Activated CD4-positive, alpha-beta T cell treated with anti-CD3 and anti-CD28 coated beads, Interleukin-2, Interleukin-4, amounts not matched to agents 100 ng/mL and 50 ng/mL, durations not matched to agents 16 hours and 8 hours (primary cell): Measurements from ENCODE around the gene RPL29.
A peak's percentile ranks its signal among the peaks of the same experiment; 100 is the strongest.
"Not testable (repeated sequence)": the region's sequence is repeated elsewhere in the genome, so short reads cannot be mapped to it uniquely, and the experiment has no call there.

Experiments
- DNase-seq: peaks from one replicate; pipeline ENCODE4 v3.0.0-alpha.2; 2020; ENCODE audit warnings: low spot score

RPL29 gene

GRCh38 chr3:51995346-51996163 lies at the start of gene RPL29:
Gene RPL29 (minus strand): TSS chr3:51995895. CDS start chr3:51995461, 434 bp downstream.
- DNase-seq: peak; percentile 95

- no peak for DNase-seq
Measured at GRCh38 chr3:52044869-52045619, 49.3 kb upstream of the RPL29 start.

DNA sequence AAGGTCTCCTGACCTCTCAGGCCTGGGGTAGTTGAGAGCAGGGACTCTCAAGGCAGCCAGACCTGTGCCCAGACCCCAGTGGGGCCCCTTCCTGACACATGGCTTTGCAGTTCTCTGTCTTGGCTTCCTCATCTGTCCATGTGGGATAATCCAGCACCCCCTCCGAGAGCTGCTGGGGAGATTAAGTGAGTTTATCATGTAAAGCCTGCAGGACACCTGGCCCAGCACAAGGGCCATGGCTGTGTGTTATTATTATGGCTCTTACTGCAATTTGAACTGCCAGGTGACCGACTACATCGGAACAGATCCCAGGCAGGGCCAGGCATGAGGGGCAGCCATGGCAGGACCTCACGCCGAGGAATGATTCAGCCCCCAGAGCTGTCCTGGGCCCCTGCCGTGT lies 48.1 kb upstream of the RPL29 start:
- DNase-seq: no peak

- not testable (repeated sequence) for DNase-seq
Measured at GRCh38 chr3:52043039-52043438, 47.3 kb upstream of the RPL29 start.

DNA sequence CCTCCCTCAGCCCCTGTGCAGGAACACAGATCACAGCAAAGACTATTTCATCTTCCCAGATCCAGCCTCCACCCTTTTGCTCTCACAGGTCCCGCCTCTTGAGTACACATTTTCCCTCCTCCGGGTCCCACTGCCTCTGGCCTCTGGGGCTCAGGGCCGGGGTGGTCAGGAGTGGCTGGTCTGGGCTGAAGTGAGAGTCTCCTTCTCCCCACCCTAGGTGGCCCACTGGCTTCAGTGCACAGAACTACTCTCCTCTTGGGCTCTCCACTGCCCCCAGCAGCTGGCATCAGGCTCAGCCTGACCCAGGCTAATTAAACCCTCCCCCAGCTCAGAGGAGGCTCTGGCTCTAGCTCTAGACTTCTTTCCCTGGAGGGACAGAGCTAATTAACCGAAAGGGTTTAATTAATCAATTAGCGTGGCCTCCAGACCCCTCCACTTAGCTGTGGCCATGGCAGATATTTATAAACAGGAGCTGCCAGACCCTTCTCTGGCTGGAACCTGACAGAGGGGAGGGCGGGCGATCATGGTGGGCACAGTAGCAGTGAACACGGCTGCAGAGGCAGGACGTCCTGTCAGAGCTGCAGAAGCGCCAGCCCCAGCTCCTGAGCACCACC lies 45.5 kb upstream of the RPL29 start:
- no peak for DNase-seq

DNA sequence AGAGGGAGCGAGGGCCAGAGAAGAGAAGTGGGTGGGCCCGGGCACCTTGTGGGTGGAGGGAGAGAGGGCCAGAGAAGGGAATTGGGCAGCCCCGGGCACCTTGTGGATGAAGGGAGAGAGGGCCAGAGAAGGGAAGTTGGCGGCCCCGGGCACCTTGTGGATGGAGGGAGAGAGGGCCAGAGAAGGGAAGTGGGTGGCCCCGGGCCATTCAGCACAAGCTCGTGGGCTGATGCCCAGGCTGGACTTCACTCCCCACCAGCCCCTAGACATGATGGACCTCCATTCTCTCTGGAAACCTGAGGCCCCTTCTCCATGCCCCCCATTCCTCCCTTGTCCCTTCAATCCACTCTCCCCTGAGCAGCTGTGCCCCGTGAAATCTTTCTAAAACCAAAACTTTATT lies 44.9 kb upstream of the RPL29 start:
- no peak for DNase-seq

DNA sequence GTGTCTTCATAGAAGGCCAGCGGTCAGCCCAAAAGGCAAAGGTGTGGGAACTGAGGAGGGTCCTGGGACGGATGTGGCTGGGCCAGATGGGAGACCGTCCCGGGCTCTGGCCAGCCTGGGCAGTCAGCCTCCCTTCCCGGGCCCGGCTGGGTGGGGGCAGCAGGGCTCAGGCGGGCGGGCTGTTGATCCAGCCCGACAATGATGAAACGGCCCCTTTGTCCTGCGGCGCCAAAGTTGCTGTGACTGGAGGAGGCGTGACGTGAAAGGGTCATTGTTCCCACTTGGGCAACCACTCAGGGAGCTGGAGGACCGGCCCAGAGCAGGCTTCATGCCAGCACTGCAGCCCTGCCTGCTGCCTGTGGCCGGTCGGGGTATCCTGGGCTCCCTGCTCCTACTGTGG lies 44.2 kb upstream of the RPL29 start:
- no peak for DNase-seq

- no peak for DNase-seq
Measured at GRCh38 chr3:52039426-52039825, 43.7 kb upstream of the RPL29 start.

GRCh38 chr3:52038227-52038626 lies 42.5 kb upstream of the RPL29 start:
- no peak for DNase-seq

DNA sequence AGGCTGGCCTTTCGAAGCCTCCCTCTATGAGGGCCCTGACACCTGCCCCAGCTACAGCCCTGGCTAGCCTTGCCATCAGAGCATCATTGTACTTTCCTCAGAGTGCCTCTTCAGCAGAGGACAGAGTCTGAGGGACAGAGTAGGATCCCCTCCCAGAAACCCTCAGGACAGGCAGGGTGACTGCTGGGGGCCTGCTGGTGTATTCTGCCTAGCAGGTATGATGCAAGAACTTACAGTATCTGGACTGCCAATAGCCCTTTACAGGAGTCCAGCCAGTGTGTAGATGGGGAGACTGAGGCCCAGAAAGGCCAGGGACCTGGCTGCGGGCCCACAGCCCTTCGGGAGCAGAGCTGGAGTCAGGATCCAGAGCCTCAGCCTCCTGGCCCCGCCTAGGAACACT lies 41.6 kb upstream of the RPL29 start:
- no peak for DNase-seq

DNA sequence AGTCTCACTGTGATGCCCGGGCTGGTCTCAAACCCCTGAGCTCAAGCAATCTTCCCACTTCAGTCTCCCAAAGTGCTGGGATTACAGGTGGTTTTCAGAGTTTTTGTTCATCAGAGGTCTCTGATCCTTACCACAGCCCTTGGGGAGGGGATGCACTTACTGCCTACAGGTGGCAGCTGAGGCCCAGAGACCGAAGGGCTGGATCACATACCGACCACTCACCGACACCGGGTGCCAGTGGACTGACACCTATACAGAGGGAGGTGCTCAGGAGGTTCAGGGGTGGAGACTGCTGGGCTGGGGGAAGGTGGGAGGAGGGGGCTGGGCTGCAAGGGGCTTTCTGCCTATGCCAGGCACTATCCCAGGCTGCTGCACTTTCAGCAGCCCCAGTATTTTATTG lies 41.1 kb upstream of the RPL29 start:
- DNase-seq: no peak

GRCh38 chr3:52036222-52036694 lies 40.6 kb upstream of the RPL29 start:
- DNase-seq: no peak

- no peak for DNase-seq
Measured at GRCh38 chr3:52034651-52035050, 39.0 kb upstream of the RPL29 start.

DNA sequence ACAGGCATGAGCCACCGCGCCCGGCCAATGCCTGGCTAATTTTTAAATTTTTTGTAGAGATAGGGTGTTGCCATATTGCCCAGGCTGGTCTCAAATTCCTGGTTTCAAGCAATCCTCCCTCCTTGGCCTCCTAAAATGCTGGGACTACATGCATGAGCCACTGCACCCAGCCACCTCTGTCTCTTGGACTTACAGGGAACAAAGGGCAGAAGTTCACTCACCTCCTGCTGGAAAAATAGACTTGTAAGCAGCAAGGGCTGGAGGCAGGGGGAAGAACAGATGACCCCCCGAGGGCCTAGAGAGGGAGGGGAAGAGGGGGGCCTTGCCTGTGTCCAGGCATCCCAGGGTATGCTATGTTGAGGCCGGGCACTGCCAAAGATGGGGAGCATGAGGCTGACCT lies 38.5 kb upstream of the RPL29 start:
- DNase-seq: no peak

DNA sequence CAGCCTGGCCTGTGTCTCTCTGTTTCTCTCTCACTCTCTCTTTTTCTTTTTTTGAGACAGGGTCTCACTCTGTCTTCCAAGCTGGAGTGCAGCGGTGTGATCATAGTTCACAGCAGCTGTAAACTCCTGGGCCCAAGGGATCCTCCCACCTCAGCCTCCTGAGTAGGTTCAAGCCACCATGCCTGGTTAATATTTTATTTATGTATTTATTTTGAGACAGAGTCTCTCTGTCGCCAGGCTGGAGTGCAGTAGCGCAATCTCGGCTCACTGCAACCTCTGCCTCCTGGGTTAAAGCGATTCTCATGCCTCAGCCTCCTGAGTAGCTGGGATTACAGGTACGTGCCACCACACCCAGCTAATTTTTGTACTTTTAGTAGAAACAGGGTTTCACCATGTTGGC lies 38.1 kb upstream of the RPL29 start:
- not testable (repeated sequence) for DNase-seq

DNA sequence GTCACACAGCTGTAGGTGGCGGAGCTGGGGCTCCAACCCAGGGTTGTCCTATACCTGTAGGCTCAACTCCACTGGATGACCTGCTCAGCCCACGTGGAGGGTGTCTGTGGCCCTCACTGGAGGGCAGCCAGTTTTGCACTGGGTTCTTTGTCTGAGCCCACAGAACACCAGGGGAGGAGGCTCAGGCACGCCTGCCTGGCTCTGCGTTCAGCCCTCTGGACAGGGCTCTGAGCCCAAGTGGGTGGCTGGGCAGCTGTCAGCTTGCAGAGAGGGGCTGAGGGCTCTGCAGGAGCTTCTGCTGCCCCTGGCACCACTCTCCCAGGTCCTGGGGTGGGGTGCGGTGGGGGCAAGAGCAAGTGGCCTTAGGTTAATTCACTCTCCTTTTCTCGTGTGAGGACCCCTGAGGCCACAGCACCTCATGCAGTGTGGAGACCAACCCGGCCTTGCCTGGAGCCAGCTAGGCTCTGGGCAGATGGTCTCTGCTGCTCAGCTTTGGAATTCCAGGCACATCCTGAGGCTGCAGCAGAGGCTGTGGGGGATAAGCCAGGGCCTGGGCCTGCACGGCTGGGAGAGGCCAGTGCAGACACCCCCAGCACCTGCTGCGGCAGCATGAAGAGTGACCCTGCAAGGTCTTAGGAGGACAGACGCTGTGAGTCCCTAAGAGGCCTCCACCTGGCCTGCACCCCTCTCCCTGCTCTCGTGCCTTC lies 37.2 kb upstream of the RPL29 start:
- DNase-seq: no peak

GRCh38 chr3:52031896-52032295 lies 36.2 kb upstream of the RPL29 start:
- DNase-seq: no peak

DNA sequence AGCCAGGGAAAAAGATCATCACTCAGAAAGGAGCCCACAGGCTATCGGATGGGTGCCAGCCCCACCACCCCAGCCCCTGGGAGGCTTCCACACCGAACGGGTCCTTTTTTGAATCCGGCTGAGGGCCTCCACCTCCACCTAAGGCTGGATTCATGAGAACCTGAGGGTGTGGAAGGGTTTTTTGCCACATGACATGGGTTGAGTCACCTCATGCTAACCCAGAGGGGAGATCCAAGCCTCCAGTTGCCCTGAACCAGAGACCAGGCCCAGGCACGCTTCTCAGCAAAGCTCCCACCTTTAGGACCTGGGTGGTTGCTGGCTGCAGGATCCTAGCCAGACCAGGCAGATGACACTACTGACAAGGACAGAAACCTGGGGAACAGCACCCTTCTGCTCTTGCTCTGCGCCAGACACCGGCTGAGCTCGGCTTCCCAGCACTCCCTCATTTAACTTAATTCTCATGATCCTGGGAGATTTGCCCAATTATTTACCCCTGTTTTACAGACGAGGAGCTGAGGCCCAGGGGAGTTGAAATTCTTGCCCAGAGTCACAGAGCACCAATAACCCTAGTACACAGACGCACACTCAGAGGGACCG lies 35.1 kb upstream of the RPL29 start:
- no peak for DNase-seq

DNA sequence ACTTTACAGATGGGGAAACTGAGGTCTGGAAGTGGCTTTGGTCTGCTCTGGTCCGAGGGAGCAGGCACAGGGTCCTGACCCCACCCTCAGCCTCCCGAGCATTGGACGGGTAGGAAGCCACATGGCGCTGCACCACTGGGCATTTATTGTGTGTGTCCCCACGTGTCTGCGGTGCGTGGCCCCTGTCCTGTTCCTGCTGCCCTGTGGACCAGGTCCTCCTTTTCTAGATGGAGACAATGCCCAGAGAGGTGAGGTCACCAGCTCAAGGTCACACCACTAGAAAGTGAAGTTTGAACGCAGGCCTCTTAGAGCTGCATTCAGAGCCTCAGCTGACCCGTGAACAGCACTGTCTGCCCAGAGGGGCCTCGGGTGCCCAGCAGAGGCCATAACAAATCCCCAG lies 33.8 kb upstream of the RPL29 start:
- no peak for DNase-seq

DNA sequence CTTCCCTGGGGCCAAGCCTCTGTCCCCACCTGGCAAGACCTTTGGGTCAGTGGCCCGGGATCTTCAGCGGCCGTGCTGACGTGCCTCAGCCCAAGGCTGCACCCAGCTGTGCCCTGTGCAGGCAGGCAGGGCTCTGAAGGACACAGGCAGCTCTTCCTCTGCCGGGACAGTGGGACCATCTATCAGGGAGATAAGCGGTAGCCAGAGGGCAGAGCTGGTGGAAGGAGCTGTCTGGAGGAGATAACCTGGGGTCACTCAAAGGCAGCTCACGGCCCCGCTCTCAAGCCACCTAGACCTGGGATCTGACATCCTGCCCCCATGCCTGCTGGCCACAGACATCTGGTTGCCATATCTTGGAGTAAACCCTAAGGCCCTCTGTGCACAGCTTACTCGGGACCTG lies 33.4 kb upstream of the RPL29 start:
- DNase-seq: no peak

DNA sequence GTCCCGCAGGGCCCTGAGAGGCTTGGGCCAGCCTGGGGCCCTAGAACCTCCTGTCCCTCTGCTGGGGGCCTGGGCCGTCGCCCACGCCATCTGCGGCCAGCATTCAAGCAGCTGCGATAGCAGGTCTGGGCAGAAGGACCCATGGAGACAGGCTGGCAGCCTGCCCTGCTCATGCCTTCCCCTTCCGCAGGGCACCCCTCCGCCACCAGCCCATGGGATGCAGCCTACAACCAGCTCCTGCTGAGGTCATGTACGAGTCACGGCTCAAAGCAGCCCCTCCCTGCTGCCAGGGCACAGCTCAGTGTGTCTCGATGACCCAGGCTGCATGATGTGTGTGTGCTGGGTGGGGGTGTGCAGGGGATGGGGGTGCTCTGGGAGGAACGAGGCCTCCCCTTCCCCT lies 32.9 kb upstream of the RPL29 start:
- DNase-seq: no peak

GRCh38 chr3:52026041-52026440 lies 30.3 kb upstream of the RPL29 start:
- DNase-seq: no peak
